Cardiac muscle cell (in vitro differentiated cells and primary cell): ENCODE data around the gene CMTM4. TPM values are rescaled to one million over a fixed set of nuclear protein-coding genes. Genes with fewer than 3 reads are reported as not detected.
"Not testable (repeated sequence)": the region's sequence is repeated elsewhere in the genome, so short reads cannot be mapped to it uniquely, and the experiment has no call there.

Source experiments
- DNase-seq, 2 donors: peaks; one replicate each; pipeline versions ENCODE4 v3.0.0 to v3.0.0-alpha.2; 2010 to 2017; ENCODE audit warnings: low read depth in 1 of 2, low spot score in 1 of 2
- H3K27ac ChIP-seq: fragments of 200-600 bp; sonication (generic); 2 replicates; pipeline ENCODE4 v1.5.1; 2016
- H3K27me3 ChIP-seq: fragments of 200-600 bp; sonication (generic); 2 replicates; pipeline ENCODE4 v1.6.0; 2016; ENCODE audit warnings: control low read depth
- H3K36me3 ChIP-seq: fragments of 200-600 bp; sonication (generic); 2 replicates; pipeline ENCODE4 v1.5.1; 2016; ENCODE audit warnings: control low read depth
- H3K4me1 ChIP-seq: fragments of 200-600 bp; sonication (generic); 2 replicates; pipeline ENCODE4 v1.8.1; 2017; ENCODE audit warnings: low read depth, mild to moderate bottlenecking, mixed run types
- H3K4me3 ChIP-seq: fragments of 200-600 bp; sonication (generic); 2 replicates; pipeline ENCODE4 v1.5.1; 2016; ENCODE audit warnings: mild to moderate bottlenecking
- H3K9me3 ChIP-seq: fragments of 200-600 bp; sonication (generic); 2 replicates; pipeline ENCODE4 v1.5.1; 2017; ENCODE audit warnings: low read depth, mild to moderate bottlenecking, control low read depth
- CTCF ChIP-seq: IDR thresholded peaks from 2 replicates; pipeline ENCODE4 v1.5.1; 2012; ENCODE audit warnings: low read depth, mild to moderate bottlenecking, low read length
- polyA plus RNA-seq: library from polyadenylated mRNA; unstranded; fragments of >200 nt; fragmentation: Nextera tagmentation; extraction: Ambion mirVana; gene quantifications from 2 replicates; pipeline ENCODE4 v1.2.1, GENCODE V29; 2016
- total RNA-seq: library from RNA; depleted of rRNA; stranded (reverse); fragments of >200 nt; gene quantifications from 2 replicates; pipeline ENCODE4 v1.2.3, GENCODE V29; 2016

The CMTM4 gene
- total and polyA plus RNA-seq, 2 experiments from 2014 or later: 19.7 to 61.6 TPM

- no peaks in the 10 kb centered on the region for H3K9me3 ChIP-seq
- H3K27me3 ChIP-seq: no peaks in the 10 kb centered on the region
- H3K27ac ChIP-seq: no peak overlapping the region
- H3K4me3 ChIP-seq: no peak overlapping the region
- H3K4me1 ChIP-seq: peaks cover 7% of the 10 kb centered on the region
- no peak for TF ChIP-seq CTCF
- no peaks in the 10 kb centered on the region for H3K36me3 ChIP-seq
- peak in 1 of 2 donors; percentile 53 for DNase-seq
Measured at GRCh38 chr16:66639091-66639885, 57.3 kb downstream of the CMTM4 start.

- no peak for TF ChIP-seq CTCF
- Histone ChIP-seq H3K36me3 (no peaks in the 10 kb centered on the region), H3K27me3 (no peaks in the 10 kb centered on the region), H3K4me1 (peaks cover 7% of the 10 kb centered on the region), H3K9me3 (no peaks in the 10 kb centered on the region), H3K4me3 (no peak overlapping the region), H3K27ac (no peak overlapping the region)
- no peak for DNase-seq
Measured at GRCh38 chr16:66637806-66638205, 58.7 kb downstream of the CMTM4 start.

GRCh38 chr16:66636199-66636598, 60.3 kb downstream of the CMTM4 start:
- H3K36me3 ChIP-seq: no peaks in the 10 kb centered on the region
- no peak for DNase-seq
- no peak overlapping the region for H3K27ac ChIP-seq
- H3K4me3 ChIP-seq: no peak overlapping the region
- peaks cover 7% of the 10 kb centered on the region for H3K4me1 ChIP-seq
- H3K27me3 ChIP-seq: no peaks in the 10 kb centered on the region
- no peaks in the 10 kb centered on the region for H3K9me3 ChIP-seq
- TF ChIP-seq CTCF: no peak

DNA sequence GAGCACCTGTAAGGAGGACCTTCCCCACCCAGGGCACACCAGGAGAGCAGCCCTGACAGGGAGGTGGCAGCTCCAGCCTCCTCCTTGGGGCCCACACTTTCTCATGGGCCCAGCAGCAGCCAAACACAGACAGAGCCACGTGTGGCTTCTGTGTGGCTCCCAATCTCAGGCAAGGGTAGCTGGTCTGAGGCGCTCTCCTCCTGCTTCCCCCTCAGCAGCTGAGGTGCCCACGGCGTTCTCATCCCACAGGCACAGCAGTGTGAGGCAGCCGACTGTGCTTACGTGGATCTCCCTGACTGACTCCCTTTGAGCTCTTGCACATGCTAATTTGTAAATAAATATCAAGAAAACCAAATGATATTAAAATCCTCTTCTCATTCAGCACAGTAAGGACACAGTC, 61.1 kb downstream of the CMTM4 start:
- no peak overlapping the region for H3K4me3 ChIP-seq
- H3K9me3 ChIP-seq: no peaks in the 10 kb centered on the region
- H3K36me3 ChIP-seq: no peaks in the 10 kb centered on the region
- no peak for TF ChIP-seq CTCF
- H3K4me1 ChIP-seq: peaks cover 7% of the 10 kb centered on the region
- H3K27ac ChIP-seq: no peak overlapping the region
- no peak for DNase-seq
- no peaks in the 10 kb centered on the region for H3K27me3 ChIP-seq

- no peaks in the 10 kb centered on the region for H3K27me3 ChIP-seq
- H3K36me3 ChIP-seq: no peaks in the 10 kb centered on the region
- H3K9me3 ChIP-seq: no peaks in the 10 kb centered on the region
- H3K4me3 ChIP-seq: no peak overlapping the region
- H3K27ac ChIP-seq: no peak overlapping the region
- peaks cover 7% of the 10 kb centered on the region for H3K4me1 ChIP-seq
- no peak for DNase-seq
- TF ChIP-seq CTCF: no peak
Measured at GRCh38 chr16:66634527-66635196, 61.9 kb downstream of the CMTM4 start.

DNA sequence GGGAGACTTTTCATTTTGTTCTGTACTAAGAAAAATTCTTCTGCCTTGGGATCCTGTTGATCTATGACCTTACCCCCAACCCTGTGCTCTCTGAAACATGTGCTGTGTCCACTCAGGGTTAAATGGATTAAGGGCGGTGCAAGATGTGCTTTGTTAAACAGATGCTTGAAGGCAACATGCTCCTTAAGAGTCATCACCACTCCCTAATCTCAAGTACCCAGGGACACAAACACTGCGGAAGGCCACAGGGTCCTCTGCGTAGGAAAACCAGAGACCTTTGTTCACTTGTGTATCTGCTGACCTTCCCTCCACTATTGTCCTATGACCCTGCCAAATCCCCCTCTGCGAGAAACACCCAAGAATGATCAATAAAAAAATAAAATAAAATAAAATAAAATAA, 65.0 kb downstream of the CMTM4 start:
- not testable (repeated sequence) for H3K9me3 ChIP-seq, H3K4me3 ChIP-seq, H3K27ac ChIP-seq, H3K36me3 ChIP-seq, H3K27me3 ChIP-seq, DNase-seq, H3K4me1 ChIP-seq

DNA sequence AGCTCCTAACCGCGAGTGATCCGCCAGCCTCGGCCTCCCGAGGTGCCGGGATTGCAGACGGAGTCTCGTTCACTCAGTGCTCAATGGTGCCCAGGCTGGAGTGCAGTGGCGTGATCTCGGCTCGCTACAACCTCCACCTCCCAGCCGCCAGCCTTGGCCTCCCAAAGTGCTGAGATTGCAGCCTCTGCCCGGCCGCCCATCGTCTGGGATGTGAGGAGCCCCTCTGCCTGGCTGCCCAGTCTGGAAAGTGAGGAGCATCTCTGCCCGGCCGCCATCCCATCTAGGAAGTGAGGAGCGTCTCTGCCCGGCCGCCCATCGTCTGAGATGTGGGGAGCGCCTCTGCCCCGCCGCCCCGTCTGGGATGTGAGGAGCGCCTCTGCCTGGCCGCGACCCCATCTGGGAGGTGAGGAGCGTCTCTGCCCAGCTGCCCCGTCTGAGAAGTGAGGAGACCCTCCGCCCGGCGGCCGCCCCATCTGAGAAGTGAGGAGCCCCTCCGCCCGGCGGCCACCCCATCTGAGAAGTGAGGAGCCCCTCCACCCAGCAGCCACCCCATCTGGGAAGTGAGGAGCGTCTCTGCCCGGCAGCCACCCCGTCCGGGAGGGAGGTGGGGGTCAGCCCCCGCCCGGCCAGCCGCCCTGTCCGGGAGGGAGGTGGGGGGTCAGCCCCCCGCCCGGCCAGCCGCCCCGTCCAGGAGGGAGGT, 65.8 kb downstream of the CMTM4 start:
- not testable (repeated sequence) for H3K27ac ChIP-seq, H3K27me3 ChIP-seq, H3K4me3 ChIP-seq, DNase-seq, H3K9me3 ChIP-seq, H3K4me1 ChIP-seq, H3K36me3 ChIP-seq
